CD4-positive, alpha-beta T cell treated with Interferon gamma for 1 hour (primary cell): Measurements from ENCODE around the gene PRICKLE1.

Experiments
- DNase-seq: peaks from one replicate; pipeline ENCODE4 v3.0.0-alpha.2; 2020

PRICKLE1 gene

GRCh38 chr12:42589465-42590329, at the start of gene PRICKLE1:
Gene PRICKLE1 (minus strand): TSS chr12:42589746. CDS start chr12:42472516, 117,230 bp downstream.
- no peak for DNase-seq

- no peak for DNase-seq
Observed at GRCh38 chr12:42638697-42639096, 49.2 kb upstream of the PRICKLE1 start.

GRCh38 chr12:42638011-42638410, 48.5 kb upstream of the PRICKLE1 start:
- DNase-seq: no peak

DNA sequence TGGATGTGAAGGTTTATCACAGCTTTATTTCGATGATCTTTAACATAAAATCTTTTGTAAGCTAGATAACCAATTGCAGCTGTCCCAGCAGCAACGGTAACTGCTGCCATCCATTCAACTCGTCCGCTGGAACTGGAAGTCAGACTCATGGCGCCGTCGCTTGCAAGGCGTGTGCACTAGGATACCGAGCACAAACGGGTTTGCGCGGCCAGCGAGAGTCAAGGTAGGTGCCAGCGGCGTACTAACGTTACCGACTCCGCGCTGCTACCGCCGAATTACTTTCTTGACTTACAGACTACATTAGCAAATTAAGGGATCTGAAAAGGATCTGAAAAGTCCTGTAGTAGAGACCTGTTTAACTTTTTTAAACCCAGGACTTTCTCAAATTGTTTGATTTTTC, 47.4 kb upstream of the PRICKLE1 start:
- DNase-seq: no peak

DNA sequence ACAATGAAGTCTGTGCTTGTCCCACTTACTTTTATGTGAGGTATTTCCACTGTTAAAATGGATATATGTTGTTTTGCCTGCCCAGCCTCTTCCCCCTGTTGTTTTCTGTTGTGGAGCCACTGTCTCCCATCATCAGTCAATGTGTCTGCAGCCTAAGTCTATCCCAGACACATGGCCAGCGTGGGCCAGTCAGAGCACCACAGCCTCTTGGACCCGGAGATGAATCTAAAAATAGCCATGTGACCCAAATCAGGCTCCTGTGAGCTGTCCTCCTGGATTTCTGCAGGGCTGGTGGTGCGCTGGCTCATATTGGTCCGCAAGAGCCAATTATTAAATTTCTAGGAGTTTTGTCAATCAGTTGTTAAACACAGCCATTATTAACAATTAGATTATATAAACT, 44.0 kb upstream of the PRICKLE1 start:
- DNase-seq: no peak

DNA sequence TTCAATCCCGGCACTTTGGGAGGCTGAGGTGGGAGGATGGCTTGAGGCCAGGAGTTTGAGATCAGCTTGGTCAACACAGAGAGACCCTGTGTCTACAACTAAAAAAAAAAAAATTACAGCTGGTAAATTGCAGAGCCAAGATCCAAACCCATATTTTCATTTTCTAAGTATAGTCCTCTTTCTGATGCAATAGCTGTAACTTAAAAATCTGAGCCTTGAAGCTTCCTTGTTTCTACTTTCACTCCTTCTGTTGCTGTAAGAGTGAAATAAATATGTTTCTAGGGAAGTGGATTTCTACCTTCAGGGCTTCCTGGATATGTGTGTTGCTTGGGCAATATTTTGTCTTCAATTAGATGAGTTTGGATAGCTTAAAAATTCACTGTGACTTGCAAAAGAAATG, 42.0 kb upstream of the PRICKLE1 start:
- DNase-seq: no peak

- no peak for DNase-seq
Observed at GRCh38 chr12:42630314-42630713, 40.8 kb upstream of the PRICKLE1 start.

GRCh38 chr12:42627151-42627550, 37.6 kb upstream of the PRICKLE1 start:
- no peak for DNase-seq

DNA sequence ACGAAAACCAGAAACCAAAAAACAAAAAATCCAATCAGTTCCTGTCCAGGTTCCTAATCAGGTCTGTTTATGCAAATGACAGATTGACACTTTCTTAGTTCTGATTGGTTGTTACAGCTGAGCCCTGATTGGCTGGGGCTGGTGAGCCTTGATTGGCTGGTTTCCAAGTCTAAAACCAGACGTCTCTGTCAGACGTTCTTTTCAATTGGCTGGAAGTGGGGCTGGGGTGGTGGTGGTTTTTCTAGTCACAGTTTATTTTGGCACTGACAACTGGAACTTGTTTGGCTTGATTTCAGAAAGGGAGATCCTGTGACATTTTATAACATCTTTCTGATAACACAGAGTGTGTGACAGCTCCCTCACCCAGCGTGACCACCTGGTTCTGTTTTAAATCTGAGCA, 36.1 kb upstream of the PRICKLE1 start:
- no peak for DNase-seq

DNA sequence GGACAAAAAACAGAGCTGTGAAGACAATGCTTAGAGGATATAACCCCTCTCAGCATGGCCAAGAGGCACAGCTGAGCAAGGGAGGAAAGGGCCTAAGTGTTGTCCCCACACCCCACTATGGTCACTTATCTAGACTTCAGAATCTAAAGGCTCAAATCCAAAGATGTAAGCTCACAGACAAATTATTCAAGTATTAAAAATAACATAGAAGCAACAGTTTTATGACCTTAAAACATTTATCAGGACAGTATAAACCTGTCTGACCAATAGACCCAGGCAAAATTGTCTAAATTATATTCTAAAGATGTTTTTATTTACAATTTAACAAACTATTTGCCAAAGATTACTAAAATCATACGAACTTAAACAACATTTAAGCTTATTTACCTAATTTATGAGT, 28.1 kb upstream of the PRICKLE1 start:
- DNase-seq: no peak

- DNase-seq: no peak
Observed at GRCh38 chr12:42615006-42615405, 25.5 kb upstream of the PRICKLE1 start.

DNA sequence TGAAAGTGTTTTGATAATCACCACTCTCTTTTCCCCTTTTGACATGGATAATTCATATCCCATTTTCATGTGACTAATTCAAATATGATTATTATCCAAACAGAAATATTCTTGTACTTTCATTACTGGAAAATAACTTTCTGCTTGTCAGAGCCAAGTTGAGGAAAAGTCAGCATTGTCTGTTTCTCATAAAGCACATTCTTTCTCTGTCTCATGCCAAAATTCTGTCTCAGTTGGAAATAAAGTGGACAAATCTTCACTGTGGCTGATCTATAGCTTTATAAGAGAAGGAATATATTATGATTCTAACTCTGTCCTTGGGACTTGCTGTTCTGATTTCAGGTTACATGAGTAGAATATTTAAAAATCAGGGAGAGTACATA, 22.7 kb upstream of the PRICKLE1 start:
- no peak for DNase-seq

DNA sequence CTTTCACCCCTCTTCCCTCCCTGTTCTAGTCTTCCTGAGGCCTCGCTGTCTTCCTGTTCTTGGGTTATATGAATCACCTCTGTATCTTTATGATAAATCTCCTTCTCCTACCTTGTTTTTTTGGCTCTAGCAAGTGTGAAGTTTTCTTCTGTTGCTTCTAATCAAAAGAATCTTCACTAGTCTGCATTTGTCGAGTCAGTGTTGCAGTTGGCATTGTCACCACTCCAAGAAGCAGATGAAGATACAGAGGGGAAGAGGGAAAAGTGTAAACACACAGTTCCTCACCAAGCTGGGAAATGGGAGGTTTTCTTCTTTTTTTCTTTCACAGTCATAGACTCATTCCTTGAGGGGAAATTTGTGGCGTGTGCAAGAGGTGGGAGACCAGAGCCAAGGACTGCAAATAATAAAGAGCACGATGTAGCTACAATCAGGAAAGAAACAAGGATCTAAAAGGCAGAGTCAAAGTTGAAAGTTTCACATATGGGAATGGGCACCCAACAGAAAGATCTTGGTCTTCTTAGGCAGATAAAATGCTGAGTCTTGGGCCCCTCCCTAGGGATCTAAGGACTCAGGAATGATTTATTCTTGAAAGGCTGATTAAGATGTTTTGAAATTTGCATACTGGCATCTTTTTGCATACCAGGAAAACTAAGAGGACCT, 22.2 kb upstream of the PRICKLE1 start:
- no peak for DNase-seq

- no peak for DNase-seq
Observed at GRCh38 chr12:42609605-42610004, 20.1 kb upstream of the PRICKLE1 start.

- no peak for DNase-seq
Observed at GRCh38 chr12:42608196-42608825, 18.8 kb upstream of the PRICKLE1 start.

DNA sequence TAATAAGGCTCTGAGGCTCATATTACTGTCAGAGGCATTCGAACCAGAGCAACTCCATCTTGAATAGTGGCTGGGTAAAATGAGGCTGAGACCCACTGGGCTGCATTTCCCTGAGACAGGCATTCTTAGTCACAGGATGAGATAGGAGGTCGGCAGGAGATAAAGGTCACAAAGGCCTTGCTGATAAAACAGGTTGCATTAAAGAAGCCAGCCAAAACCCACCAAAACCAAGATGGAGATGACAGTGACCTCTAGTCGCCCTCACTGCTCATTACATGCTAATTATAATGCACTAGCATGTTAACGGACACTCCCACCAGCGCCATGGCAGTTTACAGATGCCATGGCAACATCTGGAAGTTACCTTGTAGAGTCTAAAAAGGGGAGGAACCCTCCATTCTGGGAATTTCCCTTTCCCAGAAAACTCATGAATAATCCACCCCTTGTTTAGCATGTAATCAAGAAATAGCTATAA, 18.1 kb upstream of the PRICKLE1 start:
- no peak for DNase-seq

- DNase-seq: no peak
Observed at GRCh38 chr12:42606471-42606870, 16.9 kb upstream of the PRICKLE1 start.

- no peak for DNase-seq
Observed at GRCh38 chr12:42605685-42606084, 16.1 kb upstream of the PRICKLE1 start.

- DNase-seq: no peak
Observed at GRCh38 chr12:42603246-42603990, 13.9 kb upstream of the PRICKLE1 start.

- DNase-seq: no peak
Observed at GRCh38 chr12:42593874-42594273, 4.3 kb upstream of the PRICKLE1 start.

- no peak for DNase-seq
Observed at GRCh38 chr12:42590330-42590934, 886 bp upstream of the PRICKLE1 start.
